ENCODE results near the gene PCMT1.
"Not testable (repeated sequence)": the region's sequence is repeated elsewhere in the genome, so short reads cannot be mapped to it uniquely, and the experiment has no call there.

The PCMT1 gene

DNA sequence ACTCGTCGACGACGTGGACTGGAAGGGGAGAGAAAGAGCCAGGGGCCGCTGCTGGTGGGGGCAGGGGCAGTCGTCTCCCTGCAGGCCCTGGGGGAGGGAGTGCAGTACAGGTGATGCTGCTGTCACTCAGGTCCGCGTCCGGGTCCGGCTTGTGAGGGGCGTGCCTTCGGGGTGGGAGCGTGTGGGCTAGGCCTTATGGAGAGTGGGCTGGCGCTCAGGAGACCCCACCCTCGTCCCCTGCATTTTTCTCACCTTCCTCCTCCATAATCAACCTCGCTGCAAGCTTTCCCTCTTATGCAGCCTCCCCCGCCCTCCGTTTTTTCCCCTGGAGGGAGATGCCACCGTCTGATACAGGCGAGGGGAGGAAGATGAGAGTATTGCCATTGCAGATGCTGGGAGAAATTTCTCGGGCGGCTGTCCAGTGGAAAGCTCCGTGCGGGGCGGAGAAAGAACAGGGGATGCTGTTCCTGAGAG, 632 bp downstream of the PCMT1 start:
- DNase-seq (ENCODE audit: low spot score) = peak; percentile 56
- no peak for FAIRE-seq

DNA sequence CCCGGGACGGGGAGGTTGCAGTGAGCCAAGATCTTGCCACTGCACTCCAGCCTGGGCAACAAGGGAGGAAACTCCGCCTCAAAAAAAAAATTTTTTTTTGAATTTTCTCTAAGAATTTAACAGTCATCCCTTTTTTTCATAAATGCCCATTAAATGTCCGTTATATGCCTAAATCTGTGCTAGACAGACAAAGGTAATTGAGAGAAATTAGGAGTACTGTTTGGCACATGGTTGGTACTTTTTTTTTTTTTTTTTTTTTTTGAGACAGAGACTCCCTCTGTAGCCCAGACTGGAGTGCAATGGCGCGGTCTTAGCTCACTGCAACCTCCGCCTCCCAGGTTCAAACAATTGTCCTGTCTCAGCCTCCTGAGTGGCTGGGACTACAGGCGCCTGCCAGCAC, 1.7 kb downstream of the PCMT1 start:
- FAIRE-seq (no peak), DNase-seq (ENCODE audit: low spot score) (no peak)

DNA sequence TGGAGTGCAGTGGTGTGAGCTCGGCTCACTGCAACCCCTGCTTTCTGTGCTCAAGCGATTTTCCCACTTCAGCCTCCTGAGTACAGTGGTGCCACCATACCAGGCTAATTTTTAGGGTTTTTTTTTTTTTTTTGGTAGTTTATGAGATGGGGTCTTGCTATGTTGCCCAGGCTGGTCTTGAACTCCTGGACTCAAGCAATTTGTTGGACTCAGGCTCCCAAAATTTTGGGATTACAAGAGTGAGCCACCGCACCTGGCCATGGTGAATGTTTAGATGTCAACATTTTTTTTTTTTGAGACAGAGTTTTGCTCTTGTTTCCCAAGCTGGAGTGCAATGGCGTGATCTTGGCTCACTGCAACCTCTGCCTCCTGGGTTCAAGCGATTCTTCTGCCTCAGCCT, 2.4 kb downstream of the PCMT1 start:
- not testable (repeated sequence) for DNase-seq (ENCODE audit: low spot score); FAIRE-seq

- DNase-seq (ENCODE audit: low spot score) (no peak), FAIRE-seq (no peak)
Measured at GRCh38 chr6:149752600-149753373, 3.2 kb downstream of the PCMT1 start.

DNA sequence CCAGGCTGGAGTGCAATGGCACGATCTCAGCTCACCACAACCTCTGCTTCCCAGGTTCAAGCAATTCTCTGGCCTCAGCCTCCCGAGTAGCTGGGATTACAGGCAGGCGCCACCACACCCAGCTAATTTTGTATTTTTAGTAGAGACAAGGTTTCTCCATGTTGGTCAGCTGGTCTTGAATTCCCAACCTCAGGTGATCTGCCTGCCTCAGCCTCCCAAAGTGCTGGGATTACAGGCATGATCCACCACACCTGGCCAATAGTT, 3.8 kb downstream of the PCMT1 start:
- not testable (repeated sequence) for FAIRE-seq; DNase-seq (ENCODE audit: low spot score)

GRCh38 chr6:149754548-149754947, 5.0 kb downstream of the PCMT1 start:
- FAIRE-seq (no peak), DNase-seq (ENCODE audit: low spot score) (no peak)

DNA sequence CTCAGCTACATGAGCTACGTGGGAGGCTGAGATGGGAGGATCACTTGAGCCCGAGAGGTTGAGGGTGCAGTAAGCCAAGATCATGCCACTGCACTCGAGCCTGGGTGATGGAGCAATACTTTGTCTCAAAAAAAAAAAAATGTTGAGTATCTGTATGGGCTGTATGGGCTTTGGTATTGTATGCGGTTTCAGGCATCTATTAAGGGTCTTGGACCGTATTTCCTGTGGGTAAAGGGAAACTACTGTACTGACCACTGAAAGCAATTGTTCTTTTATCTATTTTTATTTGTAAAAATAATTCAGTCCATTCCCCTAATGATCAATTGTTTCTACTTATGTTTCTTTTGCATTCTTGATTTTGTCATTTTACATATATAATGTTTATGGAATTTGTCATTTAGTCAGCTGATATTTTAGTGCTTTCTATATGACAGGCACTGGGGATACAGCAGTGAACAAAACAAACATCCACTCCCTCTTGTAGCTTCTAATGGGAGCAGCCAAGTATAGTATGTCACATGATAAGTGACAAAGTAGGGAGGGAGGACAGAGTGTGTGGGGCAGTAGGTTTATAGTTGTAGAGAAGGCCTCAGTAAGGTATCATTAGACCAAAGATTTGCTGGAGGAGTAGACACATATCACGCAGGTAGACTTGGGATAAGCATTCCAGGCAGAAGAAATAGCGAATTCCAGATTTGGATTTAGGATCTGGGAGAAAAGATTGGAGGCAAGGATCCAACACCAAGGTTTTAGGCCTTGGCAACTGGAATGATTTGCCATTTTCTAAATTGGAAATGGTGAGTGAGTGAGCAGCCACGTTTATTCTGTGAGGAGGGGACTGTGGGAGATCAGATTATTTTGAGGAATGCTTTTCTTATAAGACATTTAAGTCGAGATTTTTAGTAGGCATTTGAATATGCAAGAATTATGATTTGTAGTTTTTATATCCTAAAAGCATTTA, 6.0 kb downstream of the PCMT1 start:
- no peak for DNase-seq (ENCODE audit: low spot score)
- FAIRE-seq = no peak

DNA sequence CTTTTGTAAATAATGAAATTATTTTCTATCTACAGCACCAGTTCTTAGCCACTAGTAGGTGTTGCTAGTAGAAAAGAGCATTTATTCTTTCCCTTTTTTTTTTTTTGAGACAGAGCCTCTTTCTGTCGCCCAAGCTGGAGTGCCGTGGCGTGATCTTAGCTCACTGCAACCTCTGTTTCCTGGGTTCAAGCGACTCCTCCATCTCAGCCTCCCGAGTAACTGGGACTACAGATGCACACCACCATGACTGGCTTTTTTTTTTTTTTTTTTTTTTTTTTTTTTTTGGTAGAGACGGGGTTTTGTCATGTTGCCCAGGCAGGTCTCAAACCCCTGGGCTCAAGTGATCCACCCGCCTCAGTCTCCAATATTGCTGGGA, 6.7 kb downstream of the PCMT1 start:
- no peak for FAIRE-seq
- DNase-seq (ENCODE audit: low spot score) = no peak

GRCh38 chr6:149761438-149761837, 11.9 kb downstream of the PCMT1 start:
- no peak for FAIRE-seq
- no peak for DNase-seq (ENCODE audit: low spot score)

DNA sequence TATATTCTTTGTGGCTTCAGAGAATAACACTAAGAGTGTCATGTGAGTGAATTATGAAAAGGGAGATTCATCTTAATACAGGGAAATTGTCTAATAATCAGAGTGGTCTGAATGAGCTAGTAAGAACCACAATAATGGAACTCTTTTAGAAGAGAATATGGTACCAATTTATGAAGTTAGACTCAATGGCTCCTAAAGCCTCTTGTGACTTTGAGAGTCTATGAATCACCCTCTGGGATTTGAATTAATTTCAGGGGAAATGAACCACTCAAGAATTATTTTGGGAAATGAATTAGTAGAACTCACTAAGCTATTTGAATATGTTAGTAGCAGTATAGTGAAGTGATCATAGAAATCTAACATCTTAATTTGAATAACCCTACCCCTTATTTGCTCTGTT, 14.3 kb downstream of the PCMT1 start:
- FAIRE-seq (no peak), DNase-seq (ENCODE audit: low spot score) (no peak)

DNA sequence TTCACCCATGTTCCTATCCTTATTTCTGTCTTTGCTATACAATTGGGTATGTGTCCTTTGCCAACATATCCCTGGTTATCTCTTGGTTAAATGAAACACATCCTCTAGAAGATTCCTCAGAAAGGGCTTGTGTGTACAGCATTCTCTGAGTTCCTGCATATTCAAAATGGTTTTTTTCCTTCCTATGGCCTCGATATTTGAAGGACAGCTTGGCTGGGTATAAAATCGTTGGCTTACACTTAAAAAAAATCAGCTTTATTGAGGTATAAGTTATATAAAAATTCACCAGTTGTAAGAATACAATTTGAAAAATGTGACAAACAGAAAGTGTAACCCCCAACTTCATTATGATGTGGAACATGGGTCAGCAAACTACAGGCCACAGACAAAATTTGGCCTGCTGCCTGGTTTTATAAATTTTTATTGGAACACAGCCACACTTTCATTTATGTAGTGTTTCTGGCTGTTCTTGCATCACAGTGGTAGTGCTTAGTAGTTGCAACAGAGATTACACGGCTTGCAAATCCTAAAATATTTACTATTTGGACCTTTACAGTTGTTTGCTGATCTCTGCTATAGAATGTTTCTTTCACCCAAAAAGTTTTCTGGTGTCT, 16.7 kb downstream of the PCMT1 start:
- FAIRE-seq = peak; percentile 46

DNA sequence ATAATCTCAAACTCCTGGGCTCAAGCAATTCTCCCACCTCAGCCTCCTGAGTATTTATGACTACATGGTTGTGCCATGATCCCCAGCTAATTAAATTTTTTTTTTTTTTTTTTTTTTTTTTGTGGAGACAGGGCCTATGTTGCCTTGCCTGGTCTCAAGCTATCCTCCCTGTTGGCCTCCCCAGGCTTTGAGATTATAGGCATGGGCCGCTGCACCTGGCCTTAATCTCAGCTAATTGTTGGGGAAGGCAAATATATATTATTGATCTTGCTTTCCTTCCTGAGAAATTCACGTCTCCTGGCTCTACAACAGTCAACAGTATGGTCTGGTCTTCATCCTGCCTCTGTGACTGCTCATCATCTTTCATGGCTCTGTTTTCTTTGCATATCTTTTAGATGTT, 20.1 kb downstream of the PCMT1 start:
- DNase-seq (ENCODE audit: low spot score) = no peak
- no peak for FAIRE-seq

More for the DNA sequence above, 16.7 kb downstream of the PCMT1 start:
- peak; percentile 25 for DNase-seq (ENCODE audit: low spot score)

- FAIRE-seq = no peak
Measured at GRCh38 chr6:149771185-149771584, 21.6 kb downstream of the PCMT1 start.

GRCh38 chr6:149771925-149772324, 22.4 kb downstream of the PCMT1 start:
- no peak for DNase-seq (ENCODE audit: low spot score)
- no peak for FAIRE-seq

More at GRCh38 chr6:149771185-149771584, 21.6 kb downstream of the PCMT1 start:
- no peak for DNase-seq (ENCODE audit: low spot score)

DNA sequence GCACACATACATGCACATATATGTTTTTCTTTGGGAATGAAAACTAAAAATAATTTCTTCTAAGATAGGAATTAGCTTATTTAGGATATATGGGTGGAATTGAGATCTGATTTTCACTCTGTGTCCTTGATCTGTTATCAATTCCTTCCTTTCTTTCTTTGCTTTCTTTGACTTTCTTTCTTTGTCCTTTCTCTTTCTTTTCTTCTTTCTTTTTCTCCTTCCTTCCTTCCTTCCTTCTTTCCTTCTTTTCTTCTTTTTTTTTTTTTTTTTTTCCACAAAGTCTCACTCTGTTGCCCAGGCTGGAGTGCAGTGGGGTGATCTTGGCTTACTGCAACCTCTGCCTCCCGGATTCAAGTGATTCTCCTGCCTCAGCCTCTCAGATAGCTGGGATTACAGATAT, 28.1 kb downstream of the PCMT1 start:
- no peak for DNase-seq (ENCODE audit: low spot score)
- no peak for FAIRE-seq

DNA sequence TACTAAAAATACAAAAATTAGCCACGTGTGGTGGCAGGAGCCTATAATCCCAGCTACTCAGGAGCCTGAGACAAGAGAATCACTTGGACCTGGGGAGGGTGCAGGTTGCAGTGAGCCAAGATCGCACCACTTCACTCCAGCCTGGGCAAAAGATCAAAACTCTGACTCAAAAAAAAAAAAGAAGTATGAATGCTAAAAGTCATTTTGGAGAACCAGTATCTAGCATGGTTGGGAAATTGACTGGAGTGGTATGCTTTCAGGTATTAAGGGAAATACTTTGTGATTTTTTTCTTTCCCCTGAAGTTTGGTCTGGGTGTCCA, 30.1 kb downstream of the PCMT1 start:
- DNase-seq (ENCODE audit: low spot score) = no peak
- FAIRE-seq = no peak

GRCh38 chr6:149781715-149782114, 32.2 kb downstream of the PCMT1 start:
- FAIRE-seq (no peak), DNase-seq (ENCODE audit: low spot score) (no peak)

DNA sequence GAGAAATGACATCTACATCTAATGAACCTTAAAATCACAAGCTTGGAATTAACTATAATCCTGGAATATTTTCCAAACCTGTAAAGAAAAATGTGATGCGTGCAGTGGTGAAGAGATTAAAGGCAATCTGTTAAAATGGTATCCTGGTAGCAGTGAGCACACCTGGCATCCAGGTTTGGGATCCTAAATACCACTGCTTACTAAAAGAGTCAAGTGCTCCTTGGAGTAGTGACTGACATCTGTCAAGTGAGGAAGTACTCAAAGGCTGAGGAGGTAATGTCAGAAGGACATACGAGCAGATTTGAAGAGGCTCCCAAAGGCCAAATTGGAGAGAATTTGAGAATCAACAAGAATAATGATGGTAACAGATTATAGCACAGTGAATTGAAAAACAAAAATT, 32.8 kb downstream of the PCMT1 start:
- no peak for DNase-seq (ENCODE audit: low spot score)
- FAIRE-seq = no peak

DNA sequence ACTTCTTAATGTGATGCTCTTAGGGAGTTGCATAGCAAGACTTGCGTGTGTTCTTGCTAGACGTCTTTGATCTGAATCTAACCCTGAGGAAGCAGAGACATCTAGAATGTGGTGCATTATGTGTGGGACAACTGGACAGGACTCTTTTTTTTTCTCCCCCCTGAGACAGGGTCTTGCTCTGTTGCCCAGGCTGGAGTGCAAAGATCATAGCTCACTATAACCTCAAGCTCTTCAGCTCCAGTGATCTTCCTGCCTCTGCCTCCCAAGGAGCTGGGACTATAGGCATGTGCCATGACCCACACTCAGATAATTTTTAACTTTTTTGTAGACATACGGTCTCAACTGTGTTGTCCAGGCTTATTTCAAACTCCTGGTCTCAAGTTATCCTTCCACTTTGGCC, 34.0 kb downstream of the PCMT1 start:
- DNase-seq (ENCODE audit: low spot score) (no peak), FAIRE-seq (no peak)

GRCh38 chr6:149806127-149806526, 56.6 kb downstream of the PCMT1 start:
- no peak for FAIRE-seq
- DNase-seq (ENCODE audit: low spot score) = no peak

DNA sequence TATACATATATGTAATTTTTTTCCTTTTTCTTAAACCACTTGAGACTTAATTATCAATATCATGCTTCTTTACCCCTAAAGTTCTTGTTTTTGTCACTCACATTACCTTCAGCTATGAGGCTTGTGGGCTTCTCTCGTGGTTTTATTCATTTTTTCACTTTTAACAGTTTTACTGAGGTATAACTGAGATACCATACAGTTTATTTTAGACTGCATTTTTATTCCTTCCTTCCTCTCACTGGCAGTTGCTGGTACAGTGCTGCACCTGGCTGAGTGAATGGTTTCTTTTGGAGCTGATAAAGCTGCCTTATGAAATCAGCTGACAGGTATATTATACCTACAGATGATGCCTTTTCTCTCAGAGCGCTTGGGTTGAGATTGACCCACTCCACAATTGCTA, 60.3 kb downstream of the PCMT1 start:
- FAIRE-seq (no peak), DNase-seq (ENCODE audit: low spot score) (no peak)

DNA sequence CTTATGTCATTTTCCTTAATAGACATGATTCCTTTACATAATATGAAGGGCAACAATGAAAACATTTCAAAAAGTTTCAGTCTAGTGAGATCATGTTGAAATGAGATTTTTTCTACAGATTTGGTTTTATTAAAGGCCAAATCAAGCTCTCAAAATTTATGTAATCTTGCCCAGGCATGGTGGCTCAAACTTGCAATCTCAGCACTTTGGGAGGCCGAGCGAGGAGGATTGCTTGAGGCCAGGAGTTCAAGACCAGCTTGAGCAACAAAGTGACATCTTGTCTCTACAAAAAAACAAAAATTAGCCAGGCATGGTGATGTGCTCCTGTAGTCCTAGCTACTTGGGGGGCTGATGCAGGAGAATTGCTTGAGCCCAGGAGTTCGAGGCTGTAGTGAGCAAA, 63.8 kb downstream of the PCMT1 start:
- DNase-seq (ENCODE audit: low spot score) (no peak), FAIRE-seq (no peak)
